Measurements from ENCODE around the gene PTGES3.

PTGES3 gene

DNA sequence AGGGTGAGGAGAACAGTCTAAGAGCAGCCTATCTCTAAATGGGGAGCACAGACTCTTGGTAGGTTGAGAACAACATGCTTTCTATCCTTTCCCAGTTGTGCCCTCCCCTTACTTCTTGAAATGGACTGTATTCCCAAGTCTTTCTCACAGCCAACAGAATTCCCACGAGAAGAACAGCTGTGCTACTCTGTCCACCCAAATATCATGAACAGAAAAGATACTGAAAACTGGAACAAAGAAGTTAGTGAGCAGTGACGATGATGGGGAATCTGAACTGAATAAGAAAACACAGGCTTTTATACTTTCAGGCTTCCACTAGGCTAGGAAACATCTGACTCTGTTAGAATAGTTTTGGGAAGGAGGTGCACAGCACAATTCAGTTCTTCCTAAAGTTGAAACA, 33.6 kb upstream of the PTGES3 start:
- Histone ChIP-seq H2AFZ (ENCODE audit: low read length) (no peak overlapping the region), H3K9me2 (ENCODE audit: low read depth, low read length) (no peaks in the 10 kb centered on the region), H3F3A (ENCODE audit: insufficient read depth, low read length) (no peaks in the 10 kb centered on the region), H3K9me3 (ENCODE audit: low read length) (no peaks in the 10 kb centered on the region), H4K20me1 (ENCODE audit: insufficient read depth, low read length) (peaks cover 5% of the 10 kb centered on the region), H3K4me1 (ENCODE audit: insufficient read depth, low read length, severe bottlenecking) (peaks cover 47% of the 10 kb centered on the region), H3K4me3 (ENCODE audit: low read depth, low read length, poor library complexity, severe bottlenecking) (peak overlapping the region; percentile 99), H3K4me2 (ENCODE audit: low read length) (peak overlapping the region; percentile 80), H3K9ac (ENCODE audit: low read length) (no peak overlapping the region; the same call in 1 of the 2 replicates), H3K79me2 (ENCODE audit: insufficient read depth, low read length) (peaks cover 65% of the 10 kb centered on the region), H3K27me3 (ENCODE audit: insufficient read depth, low read length) (no peaks in the 10 kb centered on the region), H3K36me3 (ENCODE audit: insufficient read depth, low read length) (peaks cover 78% of the 10 kb centered on the region), H3K27ac (ENCODE audit: low read depth, low read length, poor library complexity, severe bottlenecking) (no peak overlapping the region)
- TF ChIP-seq EZH2 (IDR thresholded peaks at IDR 0.05; ENCODE audit: borderline replicate concordance, low read length) = no peak
- no peak for TF ChIP-seq CTCF (IDR thresholded peaks at IDR 0.05; ENCODE audit: low read length)

DNA sequence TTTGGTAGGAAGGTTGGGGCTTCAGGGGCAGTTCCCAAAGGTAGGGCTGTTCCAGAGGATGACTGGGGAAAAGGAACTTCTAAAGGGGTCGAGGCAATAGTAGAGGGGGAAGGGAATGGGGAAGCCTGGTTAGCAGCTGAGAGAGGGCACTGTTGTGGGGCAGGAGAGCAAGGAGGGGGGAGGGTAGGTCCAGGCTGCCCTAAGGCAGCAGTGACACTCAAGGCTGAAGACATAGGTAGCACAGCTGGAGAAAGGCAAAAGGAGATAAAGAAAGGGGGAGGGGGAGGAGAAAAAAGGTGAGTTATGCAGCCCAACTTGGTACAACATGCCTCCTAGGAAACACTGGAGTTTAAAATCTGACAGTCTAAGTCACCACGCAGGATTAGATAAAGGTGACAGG, 33.1 kb upstream of the PTGES3 start:
- H3K4me1 ChIP-seq (ENCODE audit: insufficient read depth, low read length, severe bottlenecking) = peaks cover 47% of the 10 kb centered on the region

GRCh38 chr12:56720731-56721151, 32.7 kb upstream of the PTGES3 start:
- peak overlapping the region; percentile 7 for H3K27ac ChIP-seq (ENCODE audit: low read depth, low read length, poor library complexity, severe bottlenecking)
- H2AFZ ChIP-seq (ENCODE audit: low read length) = no peak overlapping the region
- H3K9ac ChIP-seq (ENCODE audit: low read length) = no peak overlapping the region
- H3K27me3 ChIP-seq (ENCODE audit: insufficient read depth, low read length) = no peaks in the 10 kb centered on the region
- no peaks in the 10 kb centered on the region for H3K9me3 ChIP-seq (ENCODE audit: low read length)
- no peaks in the 10 kb centered on the region for H3K9me2 ChIP-seq (ENCODE audit: low read depth, low read length)
- H3K79me2 ChIP-seq (ENCODE audit: insufficient read depth, low read length) = peaks cover 67% of the 10 kb centered on the region
- peaks cover 5% of the 10 kb centered on the region for H4K20me1 ChIP-seq (ENCODE audit: insufficient read depth, low read length)
- TF ChIP-seq EZH2 (IDR thresholded peaks at IDR 0.05; ENCODE audit: borderline replicate concordance, low read length) (no peak), CTCF (IDR thresholded peaks at IDR 0.05; ENCODE audit: low read length) (no peak)
- H3K4me3 ChIP-seq (ENCODE audit: low read depth, low read length, poor library complexity, severe bottlenecking) = no peak overlapping the region
- H3K4me1 ChIP-seq (ENCODE audit: insufficient read depth, low read length, severe bottlenecking) = peaks cover 42% of the 10 kb centered on the region
- no peaks in the 10 kb centered on the region for H3F3A ChIP-seq (ENCODE audit: insufficient read depth, low read length)
- H3K36me3 ChIP-seq (ENCODE audit: insufficient read depth, low read length) = peaks cover 88% of the 10 kb centered on the region
- H3K4me2 ChIP-seq (ENCODE audit: low read length) = 0 out of 2 replicates have a peak overlapping the region, but pooled peaks have one; percentile 19

More for the DNA sequence above, 33.1 kb upstream of the PTGES3 start:
- H4K20me1 ChIP-seq (ENCODE audit: insufficient read depth, low read length) = peaks cover 5% of the 10 kb centered on the region
- H3K9ac ChIP-seq (ENCODE audit: low read length) = no peak overlapping the region
- peaks cover 65% of the 10 kb centered on the region for H3K79me2 ChIP-seq (ENCODE audit: insufficient read depth, low read length)
- peak overlapping the region; percentile 80 for H3K4me2 ChIP-seq (ENCODE audit: low read length)
- H3K36me3 ChIP-seq (ENCODE audit: insufficient read depth, low read length) = peaks cover 83% of the 10 kb centered on the region
- H2AFZ ChIP-seq (ENCODE audit: low read length) = no peak overlapping the region
- no peaks in the 10 kb centered on the region for H3K9me2 ChIP-seq (ENCODE audit: low read depth, low read length)
- no peak overlapping the region for H3K4me3 ChIP-seq (ENCODE audit: low read depth, low read length, poor library complexity, severe bottlenecking)
- no peak for TF ChIP-seq EZH2 (IDR thresholded peaks at IDR 0.05; ENCODE audit: borderline replicate concordance, low read length)
- TF ChIP-seq CTCF (IDR thresholded peaks at IDR 0.05; ENCODE audit: low read length) = no peak
- peak overlapping the region; percentile 7 for H3K27ac ChIP-seq (ENCODE audit: low read depth, low read length, poor library complexity, severe bottlenecking)
- H3K27me3 ChIP-seq (ENCODE audit: insufficient read depth, low read length) = no peaks in the 10 kb centered on the region
- no peaks in the 10 kb centered on the region for H3F3A ChIP-seq (ENCODE audit: insufficient read depth, low read length)
- no peaks in the 10 kb centered on the region for H3K9me3 ChIP-seq (ENCODE audit: low read length)

Data from OCI-LY1 (cell line).